ENCODE data around the gene PACSIN1.

The PACSIN1 gene

DNA sequence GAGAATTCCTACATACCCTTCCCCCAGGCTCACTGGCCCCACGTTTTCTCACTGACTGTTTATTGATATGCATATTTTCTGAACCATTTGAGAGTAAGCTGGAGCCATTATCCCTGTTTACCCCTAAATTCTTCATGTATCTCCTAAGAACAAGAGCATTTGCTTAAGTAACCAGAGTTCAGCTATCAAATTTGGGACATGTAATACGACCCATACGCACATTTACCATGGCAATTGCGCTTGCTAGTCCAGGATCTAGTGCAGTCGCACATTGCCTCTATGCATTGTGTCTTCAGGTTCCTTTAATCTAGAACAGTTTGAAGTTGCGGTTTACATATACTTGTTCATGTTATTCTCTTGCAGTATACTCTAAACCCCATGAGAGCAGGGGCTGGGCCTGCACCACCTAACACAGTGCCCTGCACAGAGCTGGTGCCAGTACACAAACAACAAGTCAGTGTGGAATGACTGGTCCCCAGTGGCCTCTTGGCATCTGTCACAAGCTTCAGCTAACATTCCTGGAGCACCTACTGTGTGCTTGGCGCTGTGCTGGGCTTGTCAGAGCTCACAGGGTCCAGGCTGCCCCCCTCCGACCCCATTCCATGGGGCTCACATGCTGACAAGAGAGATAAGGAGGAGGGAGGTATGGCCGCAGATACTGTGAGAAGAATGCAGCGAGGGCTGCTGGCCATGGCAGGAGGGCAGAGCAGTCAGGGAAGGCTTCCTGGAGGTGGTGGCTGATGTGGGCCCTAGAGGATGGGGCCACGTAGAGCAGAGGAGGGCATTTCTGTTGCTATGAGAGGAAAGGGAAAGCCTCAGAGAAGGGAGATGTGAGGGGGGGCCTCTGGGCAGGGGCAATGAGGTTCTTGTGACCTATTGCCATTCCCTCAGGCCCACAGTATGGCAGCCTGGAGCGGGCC is 62.1 kb downstream of the PACSIN1 start:
- no peak for DNase-seq (ENCODE audit: low read depth)

DNA sequence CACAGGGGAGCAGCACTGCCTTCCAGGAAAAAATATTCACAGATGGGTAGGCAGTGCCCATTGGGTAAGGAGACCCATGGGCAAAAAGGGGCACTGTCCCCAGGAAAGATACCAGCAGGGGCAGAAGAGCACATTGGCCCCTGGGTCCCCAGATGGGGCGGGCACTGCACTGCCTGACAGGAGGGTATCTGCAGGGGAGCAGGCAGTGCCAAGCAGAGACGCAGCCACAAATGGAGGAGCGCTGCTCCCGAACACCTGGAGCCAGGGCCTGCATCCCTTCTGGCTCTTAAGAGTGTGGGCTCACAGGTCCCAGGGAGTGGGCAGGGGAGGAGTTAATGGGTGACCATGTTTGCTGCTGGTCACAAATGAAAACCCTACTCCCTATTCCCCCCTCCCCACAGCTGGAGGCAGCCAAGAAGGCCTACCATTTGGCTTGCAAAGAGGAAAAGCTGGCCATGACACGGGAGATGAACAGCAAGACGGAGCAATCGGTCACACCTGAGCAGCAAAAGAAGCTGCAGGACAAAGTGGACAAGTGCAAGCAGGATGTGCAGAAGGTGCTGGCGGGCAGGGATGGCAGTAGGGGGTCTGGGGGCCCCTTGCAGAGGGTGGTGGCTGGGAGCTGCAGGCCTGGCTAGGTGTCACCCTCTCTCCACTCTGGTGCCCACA is 63.3 kb downstream of the PACSIN1 start:
- no peak for DNase-seq (ENCODE audit: low read depth)

DNA sequence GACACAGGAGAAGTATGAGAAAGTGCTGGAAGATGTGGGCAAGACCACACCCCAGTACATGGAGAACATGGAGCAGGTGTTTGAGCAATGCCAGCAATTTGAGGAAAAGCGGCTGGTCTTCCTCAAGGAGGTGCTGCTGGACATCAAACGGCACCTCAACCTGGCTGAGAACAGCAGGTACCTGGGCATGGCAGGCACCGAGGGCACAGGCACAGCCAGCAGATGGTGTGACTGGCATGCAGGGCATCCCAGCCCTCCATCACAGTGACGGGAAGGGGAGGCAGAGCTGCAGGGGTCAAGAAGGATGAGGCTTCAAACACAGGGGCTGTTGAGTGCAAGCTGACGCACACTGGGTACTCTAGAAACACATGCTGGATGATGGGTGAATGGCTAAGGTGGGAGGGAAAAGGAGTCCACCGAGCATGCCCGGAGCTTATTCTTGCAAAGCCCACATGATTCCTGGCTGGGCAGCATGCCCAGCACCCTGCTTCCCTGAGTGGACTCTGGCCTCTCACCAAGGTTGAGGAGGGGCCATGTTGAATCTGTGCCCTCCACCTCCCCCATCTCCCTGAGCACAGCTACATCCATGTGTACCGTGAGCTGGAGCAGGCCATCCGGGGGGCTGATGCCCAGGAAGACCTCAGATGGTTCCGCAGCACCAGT is 63.9 kb downstream of the PACSIN1 start:
- no peak for DNase-seq (ENCODE audit: low read depth)

DNA sequence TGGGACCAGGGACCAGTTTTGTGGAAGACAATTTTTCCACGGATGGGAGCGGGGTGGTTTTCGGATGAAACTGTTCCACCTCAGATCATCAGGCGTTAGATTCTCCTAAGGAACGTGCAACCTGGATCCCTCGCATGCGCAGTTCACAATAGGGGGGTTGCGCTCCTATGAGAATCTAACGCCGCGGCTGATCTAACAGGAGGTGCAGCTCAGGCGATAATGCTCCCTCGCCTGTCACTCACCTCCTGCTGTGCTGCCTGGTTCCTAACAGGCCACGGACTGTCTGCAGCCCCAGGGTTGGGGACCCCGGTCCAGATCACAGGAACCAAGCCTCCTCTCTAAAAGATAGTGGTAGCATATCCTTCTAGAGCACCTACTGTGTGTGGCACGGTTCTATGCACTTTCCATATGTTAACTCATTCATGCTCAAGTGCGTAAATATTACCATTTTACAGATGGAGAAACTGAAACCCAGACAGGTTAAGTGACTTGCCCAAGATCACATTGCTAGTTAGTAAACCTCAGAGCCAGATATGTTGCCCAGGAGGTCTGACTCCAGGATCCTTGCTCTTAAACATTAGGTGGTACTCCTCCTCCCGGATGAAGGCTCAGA is 65.0 kb downstream of the PACSIN1 start:
- no peak for DNase-seq (ENCODE audit: low read depth)

DNA sequence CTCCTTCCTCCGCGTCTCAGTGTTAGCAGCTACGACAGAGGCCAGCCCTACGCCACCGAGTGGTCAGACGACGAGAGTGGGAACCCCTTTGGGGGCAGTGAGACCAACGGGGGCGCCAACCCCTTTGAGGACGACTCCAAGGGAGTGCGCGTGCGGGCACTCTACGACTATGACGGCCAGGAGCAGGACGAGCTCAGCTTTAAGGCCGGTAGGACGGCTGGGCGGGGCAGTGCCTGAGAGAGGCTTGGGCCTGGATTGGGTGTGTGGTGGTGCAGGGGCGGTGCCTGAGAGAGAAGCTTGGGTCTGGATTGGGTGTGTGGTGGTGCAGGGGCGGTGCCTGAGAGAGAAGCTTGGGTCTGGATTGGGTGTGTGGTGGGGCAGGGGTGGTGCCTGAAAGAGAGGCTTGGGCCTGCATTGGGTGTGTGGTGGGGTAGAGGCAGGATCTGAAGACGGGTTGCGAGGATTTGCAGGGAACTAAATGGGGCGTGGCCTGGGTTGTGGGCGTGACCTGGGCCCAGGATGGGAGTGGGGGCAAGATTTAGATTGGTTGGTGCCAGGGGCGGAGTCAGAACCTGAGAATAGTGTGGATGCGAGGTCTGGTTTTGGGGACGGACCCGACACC is 65.8 kb downstream of the PACSIN1 start:
- DNase-seq (ENCODE audit: low read depth) = no peak

DNA sequence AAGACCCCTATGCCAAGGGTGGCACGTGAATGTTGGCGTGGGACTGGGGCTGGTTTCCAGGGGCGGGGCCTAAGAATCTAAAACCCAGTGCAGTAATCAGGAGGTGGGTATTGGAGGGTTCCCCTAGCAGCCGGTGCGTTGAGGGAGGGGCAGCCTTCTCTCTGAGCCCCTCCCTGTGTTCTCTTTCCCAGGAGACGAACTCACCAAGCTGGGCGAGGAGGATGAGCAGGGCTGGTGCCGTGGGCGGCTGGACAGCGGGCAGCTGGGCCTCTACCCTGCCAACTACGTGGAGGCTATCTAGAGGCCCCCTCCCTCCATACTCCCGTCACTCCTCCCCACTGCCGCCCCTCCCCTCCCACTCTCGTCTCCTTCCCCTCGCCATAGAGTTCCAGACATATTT is 66.4 kb downstream of the PACSIN1 start:
- no peak for DNase-seq (ENCODE audit: low read depth)

DNA sequence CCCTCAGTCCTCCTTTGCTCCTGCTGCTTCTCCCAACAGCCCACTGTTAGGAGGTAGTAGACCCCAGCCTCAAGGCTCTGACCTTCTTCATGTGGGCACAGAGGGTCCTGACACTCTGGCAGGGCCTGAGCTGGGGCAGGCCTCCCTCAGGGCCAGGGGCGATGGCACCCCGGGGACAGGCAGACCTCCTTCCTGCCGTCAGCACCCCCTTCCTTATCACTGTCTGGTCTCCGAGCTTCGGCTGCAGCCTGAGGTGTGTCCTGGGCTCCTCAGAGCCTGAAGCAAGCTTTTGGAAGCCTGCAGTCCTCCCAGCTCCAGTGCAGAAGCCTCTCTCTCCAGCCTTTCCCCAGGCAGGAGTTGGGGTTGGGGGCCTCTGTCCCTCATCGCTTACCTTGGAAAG is 68.3 kb downstream of the PACSIN1 start:
- DNase-seq (ENCODE audit: low read depth) = no peak

DNA sequence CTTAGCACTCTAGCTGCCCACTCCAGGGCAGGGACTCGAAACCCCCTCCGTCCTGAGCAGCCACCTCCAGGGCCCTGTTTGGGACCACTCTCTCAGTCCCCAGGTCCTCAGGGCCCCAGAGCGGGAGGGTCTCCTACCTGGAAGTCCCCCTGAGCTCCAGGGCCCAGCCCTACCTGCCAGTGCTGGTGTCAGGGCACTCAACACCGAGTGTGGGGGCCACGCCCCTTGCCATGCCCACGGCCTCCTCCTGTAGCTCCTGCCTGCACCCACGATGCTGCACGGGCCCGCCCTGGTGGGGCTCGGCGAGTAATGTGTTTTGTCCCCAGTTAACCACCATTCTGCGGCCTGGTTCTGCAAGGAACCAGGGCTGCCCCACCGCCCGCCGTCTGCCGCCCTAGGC is 68.8 kb downstream of the PACSIN1 start:
- DNase-seq (ENCODE audit: low read depth) = no peak

DNA sequence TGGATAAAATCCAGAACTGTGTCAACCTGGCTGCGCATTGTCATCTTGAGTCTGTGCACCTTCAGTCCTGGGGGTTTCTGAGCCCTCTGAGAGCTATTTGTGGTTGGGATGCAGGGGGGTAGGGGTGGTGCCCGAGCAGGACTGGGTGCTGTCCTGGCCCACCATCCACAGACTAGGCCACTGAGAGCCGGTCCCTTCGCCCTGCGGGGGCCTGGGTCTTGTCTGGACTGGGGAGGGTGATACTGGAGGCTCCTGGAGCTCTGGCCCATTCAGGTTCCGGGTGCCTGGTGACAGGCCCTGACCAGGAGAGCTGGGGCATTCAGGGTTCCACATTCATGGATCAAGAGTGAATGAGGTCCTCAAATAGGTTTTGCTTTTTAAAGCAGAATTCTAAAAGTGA is 69.3 kb downstream of the PACSIN1 start:
- no peak for DNase-seq (ENCODE audit: low read depth)

DNA sequence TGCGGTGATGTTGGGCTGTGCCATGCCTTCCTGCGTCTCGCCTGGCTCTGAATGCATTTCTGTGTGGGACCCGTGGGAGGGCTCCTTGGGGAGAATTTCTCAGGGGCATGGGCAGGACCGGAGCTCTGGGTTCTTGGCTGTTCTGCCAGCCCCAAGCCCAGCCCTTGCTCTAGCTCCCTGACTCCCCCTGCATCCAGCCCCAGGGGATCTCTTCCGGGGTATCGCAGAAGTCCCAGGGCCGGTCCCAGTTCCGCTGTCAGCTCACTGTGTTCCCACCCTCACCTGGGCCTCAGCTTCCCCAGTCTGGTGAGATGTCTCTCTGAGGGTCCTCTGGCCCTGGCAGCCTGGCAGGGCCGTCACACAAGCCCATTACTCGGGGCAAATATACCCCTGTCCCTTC is 69.8 kb downstream of the PACSIN1 start:
- DNase-seq (ENCODE audit: low read depth) = no peak

DNA sequence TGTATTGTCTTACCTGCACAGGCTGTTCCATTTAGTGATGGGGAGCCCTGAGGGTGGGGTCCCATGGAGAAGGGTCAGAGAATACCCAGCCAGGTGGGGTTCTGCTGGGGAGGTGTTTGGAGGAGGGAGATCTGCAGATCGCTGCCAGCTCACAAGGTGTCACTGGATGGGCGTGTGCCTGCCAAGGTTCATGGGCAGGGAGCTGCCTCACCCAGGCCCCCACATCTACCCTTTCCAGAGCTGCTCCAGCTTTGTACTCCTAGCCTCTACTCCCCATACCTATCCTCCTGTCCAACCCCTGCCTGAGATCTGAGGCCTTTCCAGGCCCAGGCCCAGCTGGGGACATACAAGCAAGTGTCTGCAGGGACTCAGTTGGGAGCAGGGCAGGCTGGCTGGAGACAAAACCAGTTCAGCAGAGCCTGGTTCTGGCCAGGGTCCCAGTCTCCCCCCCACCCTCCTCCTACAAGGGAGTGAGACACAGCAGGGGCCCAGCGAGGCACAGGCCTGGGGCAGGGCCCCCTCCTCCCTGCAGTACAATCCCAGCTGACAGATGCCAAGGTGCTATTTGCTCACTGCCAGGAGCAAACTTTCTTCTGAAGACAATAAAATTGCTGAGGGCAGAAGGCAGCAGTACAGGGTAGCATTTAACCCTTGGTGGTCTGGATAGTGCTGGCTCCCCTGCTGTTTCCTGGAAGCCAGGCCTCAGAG is 70.5 kb downstream of the PACSIN1 start:
- DNase-seq (ENCODE audit: low read depth) = no peak

DNA sequence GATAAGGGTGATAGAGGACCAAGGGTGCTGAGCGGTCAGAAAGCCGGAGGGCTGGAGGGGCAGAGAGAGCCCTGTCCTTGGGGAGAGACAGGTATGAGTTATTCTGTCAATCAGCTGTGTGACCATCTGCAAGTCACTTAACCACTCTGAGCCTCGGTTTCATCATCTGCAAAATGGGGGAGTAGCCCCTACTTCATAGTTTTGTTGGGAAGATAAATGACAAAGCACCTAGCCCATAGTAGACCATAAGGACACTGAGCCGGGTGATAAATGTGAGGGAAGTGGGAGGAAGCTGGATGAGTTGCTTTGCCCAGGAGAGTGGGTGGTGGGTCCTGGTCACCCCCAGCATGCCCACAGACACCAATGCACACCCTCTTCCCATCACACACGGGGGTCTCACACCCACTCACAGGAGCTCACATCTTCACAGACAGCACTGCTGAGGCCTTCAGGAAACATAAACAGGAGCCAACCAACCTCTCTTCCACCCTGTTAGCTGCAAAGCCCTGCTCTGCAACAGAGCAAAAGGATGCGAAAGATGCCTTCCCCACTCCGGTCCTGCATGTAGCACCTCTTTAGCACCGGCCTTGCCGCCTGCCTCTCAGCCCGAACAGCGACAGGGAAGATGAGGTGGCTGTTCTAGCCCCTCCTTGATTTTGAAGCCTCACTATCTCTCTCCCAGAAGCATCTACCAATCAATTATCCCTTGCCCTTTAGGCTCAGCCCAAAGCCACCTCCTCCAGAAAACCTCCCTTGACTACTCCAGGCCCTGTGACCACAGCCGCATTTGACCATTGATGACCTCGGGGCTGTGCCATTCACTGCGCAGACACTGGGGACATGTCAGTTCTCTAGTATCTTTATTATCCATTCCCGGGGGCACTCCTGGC is 71.3 kb downstream of the PACSIN1 start:
- DNase-seq (ENCODE audit: low read depth) = no peak

DNA sequence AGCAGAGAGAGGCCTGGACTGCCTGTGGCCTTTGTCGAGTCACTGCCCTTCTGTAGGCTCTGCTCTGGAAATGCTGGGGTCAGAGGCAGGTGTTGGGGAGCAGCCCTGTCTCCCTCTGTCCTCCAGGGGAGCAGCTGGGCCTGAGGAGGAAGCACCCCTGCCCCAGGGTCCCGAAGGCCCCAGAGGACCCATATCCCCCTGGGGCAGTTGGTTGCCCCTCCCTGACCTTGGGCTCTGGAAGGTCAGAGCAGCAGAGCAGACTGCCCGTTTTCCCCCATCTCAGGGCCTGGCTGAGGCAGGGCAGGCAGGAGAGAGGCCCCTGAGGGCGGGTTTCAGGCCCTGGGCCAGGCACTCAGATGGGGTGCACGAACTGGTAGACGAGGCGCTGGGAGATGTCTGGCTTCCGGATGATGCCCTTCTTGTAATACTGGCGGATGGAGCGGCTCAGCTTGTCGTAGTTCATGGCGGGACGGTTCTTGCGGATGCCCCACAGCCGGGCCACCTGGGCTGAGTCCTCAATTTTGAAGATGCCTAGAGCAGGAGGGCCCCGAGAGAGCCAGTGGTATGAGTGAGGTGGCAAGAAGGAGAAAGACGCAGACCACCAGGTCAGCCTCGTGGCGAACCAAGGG is 72.2 kb downstream of the PACSIN1 start:
- DNase-seq (ENCODE audit: low read depth) = no peak

DNA sequence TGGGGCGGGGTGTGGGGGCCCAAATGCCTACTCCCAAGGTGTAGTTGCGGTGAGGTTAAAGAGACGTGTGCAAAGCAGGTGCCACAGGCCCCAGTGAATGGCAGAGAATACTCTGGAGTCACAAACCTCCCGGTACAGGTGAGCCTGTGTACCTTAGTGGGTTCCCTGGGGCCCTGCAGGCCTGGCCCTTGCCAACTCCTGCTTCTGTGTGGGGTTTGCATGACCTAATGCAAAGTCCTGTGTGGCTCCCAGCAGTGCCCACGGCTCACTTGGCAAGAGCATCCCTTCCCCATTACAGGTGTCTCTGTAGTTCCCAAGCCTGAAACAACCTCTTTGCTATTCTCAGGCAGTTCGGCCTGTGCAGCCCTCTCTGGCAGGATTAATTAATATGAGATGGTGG is 72.7 kb downstream of the PACSIN1 start:
- DNase-seq (ENCODE audit: low read depth) = no peak

DNA sequence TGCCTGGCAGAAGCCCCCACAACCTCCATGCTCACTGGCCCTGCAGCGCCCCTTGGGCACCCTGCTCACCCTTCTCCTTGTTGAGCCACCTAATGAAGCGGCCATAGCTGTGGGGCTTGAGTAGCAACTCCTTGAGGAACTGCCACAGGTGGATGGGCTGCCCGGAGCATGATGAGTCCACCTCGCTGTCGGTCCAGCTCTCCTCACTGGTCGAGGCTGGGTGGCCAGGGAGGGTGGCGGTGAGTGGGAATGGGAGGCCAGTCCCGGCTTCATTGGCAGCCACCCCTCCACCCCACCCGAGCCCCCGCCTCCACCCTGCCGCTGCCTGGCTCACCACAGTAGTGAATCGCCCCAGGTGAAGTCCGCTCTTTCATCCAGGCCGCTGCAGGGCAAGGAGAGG is 73.3 kb downstream of the PACSIN1 start:
- no peak for DNase-seq (ENCODE audit: low read depth)

DNA sequence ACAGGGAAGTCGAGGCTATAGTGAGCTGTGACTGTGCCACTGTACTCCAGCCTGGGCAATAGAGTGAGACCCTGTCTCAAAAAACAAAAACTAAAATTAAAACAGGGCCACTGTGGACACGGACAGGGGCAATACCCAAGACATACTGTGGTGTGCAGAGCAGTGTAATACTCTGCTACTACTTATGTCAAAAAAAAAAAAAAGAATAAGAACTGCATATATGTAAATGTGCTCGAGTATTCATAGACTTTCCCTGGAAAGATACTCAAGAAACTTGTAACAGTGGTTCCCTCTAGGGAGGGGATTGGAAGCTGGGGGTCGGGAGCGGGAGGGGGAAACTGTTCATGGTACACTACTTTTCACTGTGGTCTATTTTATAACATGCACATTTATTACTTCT is 74.3 kb downstream of the PACSIN1 start:
- no peak for DNase-seq (ENCODE audit: low read depth)

DNA sequence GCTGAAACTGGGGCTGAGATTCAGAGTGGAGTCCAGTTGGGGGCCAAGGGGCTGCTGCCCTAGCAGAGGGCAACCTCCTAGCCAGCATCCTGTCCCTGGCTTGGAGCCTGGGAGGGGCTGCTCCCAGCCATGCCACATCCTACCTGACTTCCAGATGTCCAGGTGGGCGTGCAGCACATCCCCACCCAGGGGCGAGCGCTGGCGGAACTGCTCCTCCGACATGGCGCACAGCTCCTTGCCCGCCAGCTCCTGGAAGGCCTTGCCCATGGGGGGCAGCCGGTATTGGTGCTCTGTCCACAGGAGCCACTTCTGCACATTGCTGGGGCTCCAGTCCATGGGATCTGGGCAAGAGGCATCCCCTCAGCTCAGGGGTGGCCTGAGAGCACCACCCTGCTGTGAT is 75.0 kb downstream of the PACSIN1 start:
- no peak for DNase-seq (ENCODE audit: low read depth)

DNA sequence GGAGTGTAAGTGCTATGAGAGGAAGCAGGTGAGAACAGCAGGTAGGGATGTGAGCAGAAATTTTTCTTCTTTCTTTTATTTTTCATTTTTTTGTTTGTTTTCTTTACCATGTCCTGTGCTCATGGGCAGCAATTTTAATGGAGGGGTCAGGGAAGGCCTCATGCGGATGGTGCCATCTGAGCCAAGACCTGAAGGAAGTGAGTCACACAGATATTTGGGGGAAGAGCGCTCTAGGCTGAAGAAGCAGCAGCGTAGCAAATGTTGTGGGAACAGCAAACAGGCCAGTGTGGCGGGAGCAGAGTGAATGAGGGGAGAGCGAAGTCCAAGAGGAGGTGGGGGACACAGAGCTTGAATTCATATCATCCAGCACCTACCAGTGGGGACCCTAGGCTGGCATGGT is 77.5 kb downstream of the PACSIN1 start:
- no peak for DNase-seq (ENCODE audit: low read depth)

DNA sequence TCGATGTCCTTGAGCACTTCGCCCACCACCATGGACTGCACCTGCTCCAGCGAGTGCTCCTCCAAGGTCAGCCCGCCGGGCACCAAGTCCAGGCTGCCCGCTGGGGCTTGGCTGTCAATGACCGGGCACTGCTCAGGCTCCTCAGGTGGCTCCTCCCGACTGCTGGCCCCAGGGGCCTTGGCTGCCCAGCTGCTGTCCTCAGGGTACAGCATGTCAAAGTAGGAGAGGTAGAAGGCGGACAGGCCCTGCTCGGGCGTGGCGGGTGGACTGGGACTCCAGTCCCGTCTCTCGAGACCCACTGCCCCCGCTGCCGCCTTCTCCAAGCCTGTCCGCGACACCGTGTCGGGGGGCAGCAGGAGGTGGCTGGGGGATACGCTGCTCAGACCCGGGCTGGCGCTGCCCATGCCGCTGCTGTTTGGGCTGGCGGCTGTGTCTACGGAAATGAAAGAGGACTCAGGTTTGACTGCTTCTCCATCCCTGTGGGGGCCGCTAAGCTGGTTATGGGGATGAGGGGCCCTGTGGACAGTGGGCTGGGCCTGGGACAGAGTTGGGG is 78.3 kb downstream of the PACSIN1 start:
- DNase-seq (ENCODE audit: low read depth) = no peak

Data from stimulated activated CD8-positive, alpha-beta memory T cell treated with anti-CD3 and anti-CD28 coated beads, Interleukin-15, amount 100 ng/mL, for 1 hour (primary cell).